Measurements from ENCODE around the gene DDR2.

DDR2 gene

GRCh38 chr1:162670928-162671663 lies 38.8 kb downstream of the DDR2 start:
- DNase-seq (ENCODE audit: low read depth in 1 of 2, low spot score in 1 of 2) = no peak

DNA sequence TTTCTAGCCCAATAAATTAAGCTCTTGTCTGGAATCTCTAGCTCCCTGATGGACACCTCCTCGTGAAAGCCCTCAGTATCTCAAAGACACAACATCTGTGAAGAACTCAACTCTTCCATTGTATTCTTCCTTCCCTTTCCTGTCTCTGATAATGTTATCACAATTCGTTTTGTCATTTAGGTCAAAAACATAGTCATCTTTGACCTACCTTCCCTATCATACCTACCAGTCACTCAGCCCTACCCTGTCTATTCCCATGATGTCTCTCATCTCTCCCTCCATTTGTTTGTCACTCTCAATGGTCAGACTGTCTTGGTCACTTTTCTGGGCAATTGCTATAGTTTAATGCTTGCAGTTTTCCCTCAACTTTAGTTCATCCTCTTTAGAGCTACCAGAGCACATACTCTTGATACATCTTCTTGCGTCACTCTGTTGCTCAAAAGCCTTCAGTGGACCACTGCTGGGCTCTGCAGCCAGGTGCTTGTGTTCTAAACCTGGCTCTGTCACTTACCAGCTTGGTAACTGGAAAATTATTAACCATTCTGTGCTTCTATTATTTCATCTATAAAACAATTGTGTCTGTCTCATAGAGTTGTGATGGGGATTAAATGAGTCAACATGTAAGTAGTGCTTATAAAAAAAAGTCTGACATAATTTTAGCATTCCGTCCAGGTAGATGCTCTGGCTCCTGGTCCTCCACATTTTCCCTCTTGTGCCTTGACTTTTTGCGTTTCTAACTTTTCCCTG lies 39.6 kb downstream of the DDR2 start:
- no peak for DNase-seq (ENCODE audit: low read depth in 1 of 2, low spot score in 1 of 2)

GRCh38 chr1:162672622-162673260 lies 40.5 kb downstream of the DDR2 start:
- DNase-seq (ENCODE audit: low read depth in 1 of 2, low spot score in 1 of 2) = no peak

GRCh38 chr1:162674034-162674608 lies 41.9 kb downstream of the DDR2 start:
- no peak for DNase-seq (ENCODE audit: low read depth in 1 of 2, low spot score in 1 of 2)

GRCh38 chr1:162676087-162676486 lies 43.8 kb downstream of the DDR2 start:
- DNase-seq (ENCODE audit: low read depth in 1 of 2, low spot score in 1 of 2) = no peak

GRCh38 chr1:162676750-162677149 lies 44.5 kb downstream of the DDR2 start:
- no peak for DNase-seq (ENCODE audit: low read depth in 1 of 2, low spot score in 1 of 2)

DNA sequence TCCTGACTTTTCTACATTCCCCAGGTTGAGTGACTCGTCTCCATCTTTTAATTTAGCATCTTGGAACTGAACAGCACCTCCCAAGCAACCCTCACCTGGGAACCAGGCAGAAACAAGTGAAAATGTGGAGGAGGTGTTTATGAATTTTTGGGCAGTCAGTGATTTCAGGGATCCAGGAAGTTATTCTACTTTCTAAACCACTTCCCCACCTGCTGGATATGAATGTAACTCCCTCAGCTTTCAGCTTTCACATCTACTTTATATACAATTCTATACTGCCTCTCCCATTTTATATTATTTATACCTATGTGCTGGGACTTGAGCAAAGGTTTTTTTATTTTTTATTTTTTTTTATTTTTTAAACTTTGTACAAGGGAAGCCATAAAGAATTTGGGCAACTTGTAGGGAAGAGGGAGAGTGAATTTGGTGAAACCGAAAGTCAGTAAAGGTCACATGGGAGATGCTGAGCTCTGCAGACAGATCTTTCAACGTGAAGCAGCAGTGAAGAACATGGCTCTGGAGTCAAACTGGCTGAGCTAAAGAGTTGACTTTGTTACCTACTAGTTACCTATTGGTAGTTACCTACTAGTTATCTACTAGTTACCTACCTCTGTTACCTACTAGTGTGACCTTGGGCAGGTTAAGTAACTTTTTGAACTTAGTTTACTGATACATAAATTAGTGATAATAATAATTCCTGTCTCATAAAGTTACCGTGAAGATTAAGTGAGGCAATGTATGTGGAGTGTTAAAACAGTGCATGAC lies 45.5 kb downstream of the DDR2 start:
- no peak for DNase-seq (ENCODE audit: low read depth in 1 of 2, low spot score in 1 of 2)

DNA sequence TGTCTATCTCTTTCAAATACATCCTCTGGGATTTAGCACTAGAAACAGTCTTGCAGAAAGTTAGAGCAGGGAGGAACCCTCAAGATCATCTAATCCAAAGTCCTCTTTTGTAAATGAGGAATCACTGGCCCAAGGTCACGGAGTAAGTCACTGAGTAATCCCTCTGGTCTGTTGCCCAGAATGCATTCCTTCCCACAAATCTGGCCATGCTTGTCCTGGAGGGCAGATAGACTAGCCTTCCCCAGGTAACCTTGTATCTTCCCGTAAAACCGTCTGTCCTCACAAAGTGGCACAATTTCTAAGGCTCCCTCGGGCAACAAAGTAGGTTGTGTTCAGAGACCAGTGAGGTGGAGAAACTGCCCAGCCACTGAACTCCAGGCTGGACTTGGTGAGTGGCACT lies 46.2 kb downstream of the DDR2 start:
- DNase-seq (ENCODE audit: low read depth in 1 of 2, low spot score in 1 of 2) = no peak

DNA sequence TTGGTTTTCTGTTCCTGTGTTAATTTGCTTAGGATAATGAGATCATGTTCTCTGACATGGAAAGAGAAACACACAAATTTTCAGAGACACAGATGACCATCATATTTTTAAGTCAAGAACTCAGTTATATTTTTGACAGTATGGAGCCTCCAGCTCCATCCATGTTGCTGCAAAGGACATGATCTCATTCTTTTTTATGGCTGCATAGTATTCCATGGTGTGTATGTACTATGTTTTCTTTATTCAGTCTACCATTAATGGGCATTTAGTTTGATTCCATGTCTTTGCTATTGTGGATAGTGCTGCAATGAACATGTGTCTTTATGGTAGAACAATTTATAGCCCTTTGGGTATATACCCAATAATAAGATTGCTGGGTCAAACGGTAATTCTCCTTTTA lies 47.0 kb downstream of the DDR2 start:
- no peak for DNase-seq (ENCODE audit: low read depth in 1 of 2, low spot score in 1 of 2)

- DNase-seq (ENCODE audit: low read depth in 1 of 2, low spot score in 1 of 2) = no peak
Measured at GRCh38 chr1:162680419-162681121, 48.3 kb downstream of the DDR2 start.

DNA sequence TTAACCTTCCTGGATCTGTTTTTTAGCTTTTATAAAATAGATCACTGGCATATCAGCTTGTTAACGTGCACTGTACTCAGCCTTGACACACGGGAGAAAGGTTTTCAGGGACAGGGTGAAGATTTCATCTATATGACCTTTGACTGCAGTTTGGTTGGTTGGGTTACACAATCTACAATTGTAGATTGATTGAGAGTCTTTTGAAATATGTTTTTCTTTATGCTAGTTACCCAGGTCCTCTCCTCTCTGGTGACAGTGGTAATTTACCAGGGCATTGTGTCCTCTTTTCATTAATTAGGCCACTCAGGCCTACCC lies 48.8 kb downstream of the DDR2 start:
- no peak for DNase-seq (ENCODE audit: low read depth in 1 of 2, low spot score in 1 of 2)

- no peak for DNase-seq (ENCODE audit: low read depth in 1 of 2, low spot score in 1 of 2)
Measured at GRCh38 chr1:162682013-162682419, 49.8 kb downstream of the DDR2 start.

- no peak for DNase-seq (ENCODE audit: low read depth in 1 of 2, low spot score in 1 of 2)
Measured at GRCh38 chr1:162687870-162688269, 55.6 kb downstream of the DDR2 start.

DNA sequence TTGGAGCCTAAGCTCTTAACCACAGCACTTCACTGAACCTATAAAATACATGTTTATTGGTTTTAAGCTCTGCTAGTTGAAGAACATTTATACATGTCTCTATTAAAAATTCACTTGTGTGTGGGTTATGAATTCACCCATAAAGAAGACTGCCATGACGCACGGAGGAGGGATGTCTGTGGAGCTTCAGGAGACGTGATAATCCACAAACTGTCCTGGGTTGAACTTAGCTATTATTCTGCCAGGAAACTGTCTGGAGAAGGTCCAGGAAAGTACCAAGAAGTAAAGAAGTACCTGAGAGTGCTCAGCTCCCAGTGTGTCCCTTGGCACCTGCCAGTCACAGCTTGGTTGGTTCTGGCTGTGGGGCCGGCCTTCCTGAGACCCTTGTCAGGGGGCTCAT lies 56.3 kb downstream of the DDR2 start:
- no peak for DNase-seq (ENCODE audit: low read depth in 1 of 2, low spot score in 1 of 2)

DNA sequence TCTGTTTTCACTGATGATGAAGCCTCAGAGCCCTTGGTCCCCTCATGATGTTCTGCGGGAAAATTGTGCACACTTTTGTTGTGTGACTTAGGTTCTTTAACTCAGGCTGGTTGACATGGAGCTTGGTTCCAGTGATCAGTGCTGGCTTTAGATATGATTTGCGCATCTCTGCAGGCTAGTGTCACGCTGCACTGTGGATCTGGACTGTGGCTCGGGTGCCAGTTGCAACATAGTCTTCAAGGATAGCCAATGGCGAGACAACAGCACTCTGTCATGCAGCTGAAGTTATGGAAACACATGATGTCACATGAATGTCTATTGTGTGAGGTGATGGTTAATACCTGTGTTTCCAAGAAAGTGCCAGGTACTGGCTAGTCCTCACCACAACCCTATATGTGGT lies 56.7 kb downstream of the DDR2 start:
- DNase-seq (ENCODE audit: low read depth in 1 of 2, low spot score in 1 of 2) = no peak

GRCh38 chr1:162689745-162690671 lies 57.7 kb downstream of the DDR2 start:
- no peak for DNase-seq (ENCODE audit: low read depth in 1 of 2, low spot score in 1 of 2)

- DNase-seq (ENCODE audit: low read depth in 1 of 2, low spot score in 1 of 2) = no peak
Measured at GRCh38 chr1:162690672-162691434, 58.6 kb downstream of the DDR2 start.

GRCh38 chr1:162691999-162692575 lies 59.8 kb downstream of the DDR2 start:
- DNase-seq (ENCODE audit: low read depth in 1 of 2, low spot score in 1 of 2) = no peak

GRCh38 chr1:162694911-162695310 lies 62.6 kb downstream of the DDR2 start:
- no peak for DNase-seq (ENCODE audit: low read depth in 1 of 2, low spot score in 1 of 2)
